Smooth muscle cell (in vitro differentiated cells): ENCODE data around the gene SLC22A6. TPM values are rescaled to one million over a fixed set of nuclear protein-coding genes. Genes with fewer than 3 reads are reported as not detected.

Experiments used
- DNase-seq: peaks from one replicate; lab custom pipeline; 2025; ENCODE audit not compliant: unreplicated experiment; lab: John Stamatoyannopoulos, UW
- H2AFZ ChIP-seq: fragments of 200-600 bp; sonication (generic); 2 replicates; pipeline ENCODE4 v1.6.0; 2016; ENCODE audit warnings: antibody characterized with exemption, low read depth, mild to moderate bottlenecking
- H3F3A ChIP-seq: fragments of 200-600 bp; sonication (generic); 2 replicates; pipeline ENCODE4 v1.6.0; 2017; ENCODE audit warnings: antibody characterized with exemption, low read depth
- H3K27ac ChIP-seq: fragments of 200-600 bp; sonication (generic); 2 replicates; pipeline ENCODE4 v1.5.1; 2016; ENCODE audit warnings: low read depth, mild to moderate bottlenecking
- H3K27me3 ChIP-seq: fragments of 200-600 bp; sonication (generic); 2 replicates; pipeline ENCODE4 v1.6.1; 2016; ENCODE audit warnings: low read depth, mild to moderate bottlenecking
- H3K36me3 ChIP-seq: fragments of 200-600 bp; sonication (generic); 2 replicates; pipeline ENCODE4 v1.5.1; 2016; ENCODE audit warnings: low read depth
- H3K4me1 ChIP-seq: fragments of 200-600 bp; sonication (generic); 2 replicates; pipeline ENCODE4 v1.5.1; 2016; ENCODE audit warnings: low read depth
- H3K4me2 ChIP-seq: fragments of 200-600 bp; sonication (generic); 2 replicates; pipeline ENCODE4 v1.6.0; 2016; ENCODE audit warnings: mild to moderate bottlenecking
- H3K4me3 ChIP-seq: fragments of 200-600 bp; sonication (generic); 2 replicates; pipeline ENCODE4 v1.5.1; 2016; ENCODE audit warnings: mild to moderate bottlenecking
- H3K79me2 ChIP-seq: fragments of 200-600 bp; sonication (generic); 2 replicates; pipeline ENCODE4 v1.6.0; 2016; ENCODE audit warnings: low read depth, mild to moderate bottlenecking
- H3K9ac ChIP-seq: fragments of 200-600 bp; sonication (generic); 2 replicates; pipeline ENCODE4 v1.6.0; 2016; ENCODE audit warnings: low read depth
- H3K9me3 ChIP-seq: fragments of 200-600 bp; sonication (generic); replicated peaks from 2 replicates; pipeline ENCODE4 v1.5.1; 2016; ENCODE audit warnings: low read depth
- H4K20me1 ChIP-seq: fragments of 200-600 bp; sonication (generic); 2 replicates; pipeline ENCODE4 v1.6.0; 2016; ENCODE audit warnings: low read depth
- CTCF ChIP-seq: fragments of 200-600 bp; sonication (generic); IDR thresholded peaks from 2 replicates; pipeline ENCODE4 v1.5.1; 2017; ENCODE audit warnings: borderline replicate concordance, mild to moderate bottlenecking, antibody characterized with exemption; ENCODE audit not compliant: insufficient read depth, poor library complexity, severe bottlenecking
- WGBS: methylation state at CpG from one replicate; pipeline ENCODE4 v1.1.7; 2016; ENCODE audit warnings: low lambda C conversion rate; 5-methylcytosine and 5-hydroxymethylcytosine counted together
- polyA plus RNA-seq: library from polyadenylated mRNA; unstranded; fragments of >200 nt; fragmentation: Nextera tagmentation; extraction: Ambion mirVana; gene quantifications from 2 replicates; pipeline ENCODE4 v1.2.1, GENCODE V29; 2016
- total RNA-seq: library from RNA; depleted of rRNA; stranded (reverse); fragments of >200 nt; gene quantifications from 2 replicates; pipeline ENCODE4 v1.2.3, GENCODE V29; 2014

The SLC22A6 gene
- total and polyA plus RNA-seq, 2 experiments from 2014 or later, result not detected

- H3K27ac ChIP-seq, result no peak overlapping the region
- no peaks in the 10 kb centered on the region for H3F3A ChIP-seq
- no peaks in the 10 kb centered on the region for H3K4me1 ChIP-seq
- H3K27me3 ChIP-seq, result peaks cover 5% of the 10 kb centered on the region
- H3K9me3 ChIP-seq, result no peaks in the 10 kb centered on the region
- no peaks in the 10 kb centered on the region for H3K36me3 ChIP-seq
- no peak for TF ChIP-seq CTCF
- H3K9ac ChIP-seq, result no peak overlapping the region
- no peaks in the 10 kb centered on the region for H4K20me1 ChIP-seq
- no peaks in the 10 kb centered on the region for H3K79me2 ChIP-seq
- no peak overlapping the region for H3K4me2 ChIP-seq
- no peak for DNase-seq
- WGBS, result 12% methylated on average over 1 of the region's 1 CpG
- H2AFZ ChIP-seq, result no peak overlapping the region
- H3K4me3 ChIP-seq, result no peak overlapping the region
Measured at GRCh38 chr11:62934496-62934785, 50.3 kb downstream of the SLC22A6 start.

GRCh38 chr11:62933750-62934495 is 50.8 kb downstream of the SLC22A6 start:
- H3K27ac ChIP-seq, result no peak overlapping the region
- no peaks in the 10 kb centered on the region for H3K36me3 ChIP-seq
- H3K79me2 ChIP-seq, result no peaks in the 10 kb centered on the region
- no peak for DNase-seq
- no peak for TF ChIP-seq CTCF
- no peaks in the 10 kb centered on the region for H3F3A ChIP-seq
- no peaks in the 10 kb centered on the region for H3K4me1 ChIP-seq
- H3K9me3 ChIP-seq, result no peaks in the 10 kb centered on the region
- H3K4me2 ChIP-seq, result no peak overlapping the region
- H3K9ac ChIP-seq, result no peak overlapping the region
- H3K4me3 ChIP-seq, result no peak overlapping the region
- peaks cover 10% of the 10 kb centered on the region for H3K27me3 ChIP-seq
- H4K20me1 ChIP-seq, result no peaks in the 10 kb centered on the region
- WGBS, result 94% methylated on average over 5 of the region's 5 CpGs
- H2AFZ ChIP-seq, result no peak overlapping the region

- Histone ChIP-seq H3K4me3 (no peak overlapping the region), H3K27me3 (peaks cover 16% of the 10 kb centered on the region), H3K27ac (no peak overlapping the region), H3K79me2 (no peaks in the 10 kb centered on the region), H3K9ac (no peak overlapping the region), H3K36me3 (no peaks in the 10 kb centered on the region), H3K9me3 (no peaks in the 10 kb centered on the region), H3K4me1 (no peaks in the 10 kb centered on the region), H2AFZ (no peak overlapping the region), H3F3A (no peaks in the 10 kb centered on the region), H3K4me2 (no peak overlapping the region), H4K20me1 (no peaks in the 10 kb centered on the region)
- DNase-seq, result no peak
- WGBS, result 79% methylated on average over 13 of the region's 13 CpGs
- no peak for TF ChIP-seq CTCF
Measured at GRCh38 chr11:62933285-62933684, 51.5 kb downstream of the SLC22A6 start.
